Neural crest cell (in vitro differentiated cells): ENCODE measurements around the gene PDCD1. TPM values are rescaled to one million over a fixed set of nuclear protein-coding genes. Genes with fewer than 3 reads are reported as not detected.
A peak's percentile ranks its signal among the peaks of the same experiment; 100 is the strongest.
"Not testable (repeated sequence)": the region's sequence is repeated elsewhere in the genome, so short reads cannot be mapped to it uniquely, and the experiment has no call there.

Experiments
- DNase-seq: peaks from one replicate; pipeline ENCODE4 v3.0.0; 2021; ENCODE audit warnings: low read depth, mixed read lengths, low spot score
- H3K27ac Mint-ChIP-seq: one replicate; pipeline ENCODE4 v1.8.0; 2021; ENCODE audit warnings: mild to moderate bottlenecking, mixed read lengths; ENCODE audit not compliant: unreplicated experiment
- H3K27me3 Mint-ChIP-seq: 2 replicates; pipeline ENCODE4 v1.8.0; 2021; ENCODE audit warnings: low read depth, mild to moderate bottlenecking, mixed read lengths
- H3K36me3 Mint-ChIP-seq: 2 replicates; pipeline ENCODE4 v1.8.0; 2021; ENCODE audit warnings: low read depth, mild to moderate bottlenecking, mixed read lengths
- H3K4me1 Mint-ChIP-seq: 2 replicates; pipeline ENCODE4 v1.8.0; 2021; ENCODE audit warnings: mixed read lengths
- H3K4me3 Mint-ChIP-seq: one replicate; pipeline ENCODE4 v1.8.0; 2021; ENCODE audit warnings: mild to moderate bottlenecking, mixed read lengths
- H3K9me3 Mint-ChIP-seq: 2 replicates; pipeline ENCODE4 v1.8.0; 2021; ENCODE audit warnings: mixed read lengths
- total RNA-seq: library from RNA; stranded (reverse); gene quantifications from 2 replicates; pipeline ENCODE4 v1.2.1, GENCODE V29; 2021
- TF ChIP-seq, protein P1 (sequence below): fragments of 200-600 bp; sonication (generic); conservative IDR thresholded peaks from 2 replicates; pipeline ENCODE4 v1.5.0; 2021; ENCODE audit warnings: antibody characterized with exemption, mild to moderate bottlenecking

PDCD1 gene
- total RNA-seq, 1 donor from 2014 or later: not detected

DNA sequence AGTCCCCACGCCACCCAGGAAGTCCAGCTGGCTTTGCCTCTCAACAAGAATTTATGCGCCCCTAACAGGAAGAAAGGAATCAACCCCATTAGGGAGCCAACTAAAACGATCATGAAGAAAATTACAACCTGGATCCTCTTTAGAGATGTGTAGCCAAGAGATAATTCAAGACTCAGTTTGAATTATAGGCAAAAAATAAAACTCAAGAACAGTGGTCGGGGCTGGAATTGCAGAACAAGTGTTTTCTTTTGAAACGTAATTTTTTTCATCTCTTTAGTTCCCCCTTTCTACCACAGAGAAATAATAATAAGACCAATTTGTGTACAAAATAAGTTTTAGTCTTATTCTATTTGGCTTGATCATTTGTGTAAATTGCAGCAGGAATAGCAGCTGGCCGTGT, 22.4 kb downstream of the PDCD1 start:
- peaks cover 18% of the 10 kb centered on the region for H3K27me3 Mint-ChIP-seq
- TF ChIP-seq, protein P1, sequence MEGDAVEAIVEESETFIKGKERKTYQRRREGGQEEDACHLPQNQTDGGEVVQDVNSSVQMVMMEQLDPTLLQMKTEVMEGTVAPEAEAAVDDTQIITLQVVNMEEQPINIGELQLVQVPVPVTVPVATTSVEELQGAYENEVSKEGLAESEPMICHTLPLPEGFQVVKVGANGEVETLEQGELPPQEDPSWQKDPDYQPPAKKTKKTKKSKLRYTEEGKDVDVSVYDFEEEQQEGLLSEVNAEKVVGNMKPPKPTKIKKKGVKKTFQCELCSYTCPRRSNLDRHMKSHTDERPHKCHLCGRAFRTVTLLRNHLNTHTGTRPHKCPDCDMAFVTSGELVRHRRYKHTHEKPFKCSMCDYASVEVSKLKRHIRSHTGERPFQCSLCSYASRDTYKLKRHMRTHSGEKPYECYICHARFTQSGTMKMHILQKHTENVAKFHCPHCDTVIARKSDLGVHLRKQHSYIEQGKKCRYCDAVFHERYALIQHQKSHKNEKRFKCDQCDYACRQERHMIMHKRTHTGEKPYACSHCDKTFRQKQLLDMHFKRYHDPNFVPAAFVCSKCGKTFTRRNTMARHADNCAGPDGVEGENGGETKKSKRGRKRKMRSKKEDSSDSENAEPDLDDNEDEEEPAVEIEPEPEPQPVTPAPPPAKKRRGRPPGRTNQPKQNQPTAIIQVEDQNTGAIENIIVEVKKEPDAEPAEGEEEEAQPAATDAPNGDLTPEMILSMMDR: no peak
- H3K4me1 Mint-ChIP-seq: peaks cover 11% of the 10 kb centered on the region
- peaks cover 4% of the 10 kb centered on the region for H3K36me3 Mint-ChIP-seq
- no peak for DNase-seq
- no peak overlapping the region for H3K4me3 Mint-ChIP-seq
- no peak overlapping the region for H3K27ac Mint-ChIP-seq
- peaks cover 8% of the 10 kb centered on the region for H3K9me3 Mint-ChIP-seq

DNA sequence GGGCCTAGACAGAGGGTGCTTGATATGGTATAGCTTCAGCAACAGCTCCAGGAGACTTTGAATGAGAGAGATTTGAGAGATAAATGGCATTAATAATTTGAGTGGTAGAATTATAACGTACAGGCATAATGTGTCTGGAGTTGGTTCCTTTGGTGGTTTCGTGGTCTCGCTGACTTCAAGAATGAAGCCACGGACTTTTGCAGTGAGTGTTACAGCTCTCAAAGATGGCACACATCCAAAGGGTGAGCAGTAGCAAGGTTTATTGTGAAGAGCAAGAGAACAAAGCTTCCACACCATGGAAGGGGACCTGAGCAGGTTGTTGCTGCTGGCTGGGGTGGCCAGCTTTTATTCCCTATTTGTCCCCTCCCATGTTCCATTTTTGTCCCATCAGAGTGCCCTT, 23.1 kb downstream of the PDCD1 start:
- H3K4me3 Mint-ChIP-seq: no peak overlapping the region
- DNase-seq: no peak
- peaks cover 11% of the 10 kb centered on the region for H3K4me1 Mint-ChIP-seq
- peaks cover 4% of the 10 kb centered on the region for H3K36me3 Mint-ChIP-seq
- H3K9me3 Mint-ChIP-seq: peaks cover 12% of the 10 kb centered on the region
- peaks cover 16% of the 10 kb centered on the region for H3K27me3 Mint-ChIP-seq
- no peak overlapping the region for H3K27ac Mint-ChIP-seq
- TF ChIP-seq, protein P1: no peak

DNA sequence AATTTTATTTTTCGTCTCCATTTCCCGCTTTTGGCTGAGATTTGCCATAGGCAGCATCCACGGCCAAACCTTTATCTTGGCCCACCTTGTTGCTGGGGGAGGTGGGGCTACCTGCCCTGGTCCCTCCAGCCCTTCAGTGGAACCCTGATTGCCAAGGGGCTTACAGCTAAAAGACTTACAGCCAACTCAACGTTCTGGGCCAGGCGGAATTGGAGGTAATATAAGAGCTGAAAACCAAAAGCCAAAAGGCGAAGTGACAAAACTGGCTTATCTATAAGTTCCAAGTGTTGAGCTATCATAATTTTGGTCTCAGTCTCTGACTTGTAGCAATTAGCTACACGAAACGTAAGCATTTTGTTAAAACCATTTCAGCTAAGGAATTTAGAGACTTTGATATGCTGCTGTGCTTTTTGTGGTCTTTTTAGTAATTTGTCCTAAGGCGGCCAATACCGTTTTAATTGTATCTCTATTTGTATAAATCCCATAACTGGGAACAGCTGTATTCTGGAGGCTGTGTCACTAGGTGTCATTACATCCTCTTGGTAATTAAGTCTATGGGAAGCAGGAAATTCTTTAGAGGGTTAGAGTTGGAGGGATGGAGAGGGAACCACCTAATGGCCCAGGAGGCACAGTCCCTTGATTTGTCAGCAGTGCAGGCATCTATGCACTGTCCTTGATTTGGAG, 24.0 kb downstream of the PDCD1 start:
- Mint-ChIP-seq H3K27me3 (peaks cover 16% of the 10 kb centered on the region), H3K4me3 (no peak overlapping the region), H3K36me3 (peaks cover 4% of the 10 kb centered on the region), H3K9me3 (peaks cover 12% of the 10 kb centered on the region), H3K4me1 (peaks cover 11% of the 10 kb centered on the region), H3K27ac (no peak overlapping the region)
- DNase-seq: no peak
- TF ChIP-seq, protein P1: no peak

DNA sequence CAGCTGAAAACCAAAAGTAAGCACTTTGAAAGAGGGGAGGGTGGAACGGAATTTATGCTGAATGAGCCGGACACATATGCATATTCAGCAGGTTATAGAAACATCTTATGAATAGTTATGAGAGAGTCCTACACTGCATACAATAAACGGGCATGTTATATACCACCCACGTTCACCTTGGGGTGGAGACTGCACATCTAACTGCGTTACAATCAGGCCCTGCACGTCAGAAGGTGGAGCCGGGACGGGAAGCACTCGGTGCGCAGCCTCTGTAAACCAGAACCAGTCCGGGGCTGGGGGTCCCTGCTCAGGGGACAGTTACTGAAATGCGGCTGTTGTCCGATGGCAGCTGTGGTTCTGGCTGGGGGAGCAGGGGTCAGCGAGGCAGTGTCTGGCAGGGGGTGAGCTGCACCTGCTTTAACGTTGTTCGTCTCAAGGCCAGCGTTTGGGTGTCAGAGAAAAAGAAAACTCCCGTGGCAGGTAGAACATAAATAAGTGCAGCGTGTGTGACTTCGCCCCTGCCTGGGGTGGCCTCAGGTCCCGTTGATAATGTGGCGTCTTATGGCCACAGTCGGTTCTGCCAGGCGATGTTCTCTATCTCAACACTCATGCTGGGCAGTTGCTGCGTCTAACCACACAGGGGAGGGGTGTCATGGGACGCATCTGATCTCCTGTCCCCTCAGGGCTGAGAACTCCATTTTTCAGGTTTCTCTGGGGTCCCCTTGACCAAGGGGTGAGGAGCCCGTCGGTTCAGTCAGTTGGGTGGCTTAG, 24.8 kb downstream of the PDCD1 start:
- peaks cover 11% of the 10 kb centered on the region for H3K4me1 Mint-ChIP-seq
- H3K27ac Mint-ChIP-seq, DNase-seq, H3K4me3 Mint-ChIP-seq, H3K36me3 Mint-ChIP-seq: not testable (repeated sequence)
- H3K9me3 Mint-ChIP-seq: peaks cover 12% of the 10 kb centered on the region
- peaks cover 16% of the 10 kb centered on the region for H3K27me3 Mint-ChIP-seq

DNA sequence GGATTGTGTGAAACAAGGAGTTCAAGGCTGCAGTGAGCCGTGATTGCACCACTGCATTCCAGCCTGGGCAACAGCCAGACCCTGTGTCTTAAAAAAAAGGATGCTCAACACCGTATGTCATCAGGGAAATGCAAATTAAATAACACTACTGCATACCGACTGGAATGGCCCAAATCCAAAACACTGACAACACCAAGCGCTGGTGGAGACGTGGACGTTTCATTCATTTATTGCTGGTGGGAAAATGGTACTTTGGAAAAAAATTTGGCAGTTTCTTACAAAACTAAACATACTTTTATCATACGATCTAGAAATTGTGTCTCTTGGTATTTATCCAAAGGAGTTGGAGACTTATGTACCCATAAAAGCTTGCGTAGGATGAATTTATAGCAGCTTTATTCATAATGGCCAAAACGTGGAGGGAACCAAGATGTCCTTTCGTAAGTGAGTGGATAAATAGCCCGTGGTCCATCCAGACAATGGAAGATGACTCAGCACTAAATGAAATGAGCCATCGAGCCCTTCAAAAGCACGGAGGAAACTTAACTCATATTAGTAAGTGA, 25.5 kb downstream of the PDCD1 start:
- Mint-ChIP-seq H3K4me3 (no peak overlapping the region), H3K27ac (no peak overlapping the region), H3K9me3 (peaks cover 14% of the 10 kb centered on the region), H3K4me1 (peaks cover 11% of the 10 kb centered on the region), H3K27me3 (peaks cover 16% of the 10 kb centered on the region), H3K36me3 (peaks cover 4% of the 10 kb centered on the region)
- TF ChIP-seq, protein P1: no peak
- no peak for DNase-seq

DNA sequence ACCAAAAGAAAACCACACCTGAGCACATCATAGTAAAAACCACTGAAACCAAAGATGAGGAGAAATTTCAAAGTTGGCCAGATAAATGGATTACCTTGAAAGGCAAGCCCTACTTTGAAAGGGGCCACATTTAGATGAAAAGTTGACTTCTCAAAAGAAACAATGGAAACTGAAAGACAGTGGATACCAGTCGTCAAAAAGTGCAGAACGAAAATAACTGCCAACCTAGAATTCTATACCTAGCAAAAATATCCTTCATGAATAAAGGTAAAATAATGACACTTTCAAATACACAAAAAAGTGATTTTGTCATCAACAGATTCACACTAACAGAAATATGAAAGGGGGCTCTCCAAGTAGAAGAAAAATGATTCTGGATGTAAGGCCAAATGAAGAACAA, 31.3 kb downstream of the PDCD1 start:
- H3K27ac Mint-ChIP-seq: no peak overlapping the region
- H3K36me3 Mint-ChIP-seq: peaks cover 22% of the 10 kb centered on the region
- peaks cover 30% of the 10 kb centered on the region for H3K27me3 Mint-ChIP-seq
- H3K9me3 Mint-ChIP-seq: peaks cover 31% of the 10 kb centered on the region
- H3K4me1 Mint-ChIP-seq: peaks cover 11% of the 10 kb centered on the region
- TF ChIP-seq, protein P1: no peak
- no peak overlapping the region for H3K4me3 Mint-ChIP-seq
- DNase-seq: no peak

DNA sequence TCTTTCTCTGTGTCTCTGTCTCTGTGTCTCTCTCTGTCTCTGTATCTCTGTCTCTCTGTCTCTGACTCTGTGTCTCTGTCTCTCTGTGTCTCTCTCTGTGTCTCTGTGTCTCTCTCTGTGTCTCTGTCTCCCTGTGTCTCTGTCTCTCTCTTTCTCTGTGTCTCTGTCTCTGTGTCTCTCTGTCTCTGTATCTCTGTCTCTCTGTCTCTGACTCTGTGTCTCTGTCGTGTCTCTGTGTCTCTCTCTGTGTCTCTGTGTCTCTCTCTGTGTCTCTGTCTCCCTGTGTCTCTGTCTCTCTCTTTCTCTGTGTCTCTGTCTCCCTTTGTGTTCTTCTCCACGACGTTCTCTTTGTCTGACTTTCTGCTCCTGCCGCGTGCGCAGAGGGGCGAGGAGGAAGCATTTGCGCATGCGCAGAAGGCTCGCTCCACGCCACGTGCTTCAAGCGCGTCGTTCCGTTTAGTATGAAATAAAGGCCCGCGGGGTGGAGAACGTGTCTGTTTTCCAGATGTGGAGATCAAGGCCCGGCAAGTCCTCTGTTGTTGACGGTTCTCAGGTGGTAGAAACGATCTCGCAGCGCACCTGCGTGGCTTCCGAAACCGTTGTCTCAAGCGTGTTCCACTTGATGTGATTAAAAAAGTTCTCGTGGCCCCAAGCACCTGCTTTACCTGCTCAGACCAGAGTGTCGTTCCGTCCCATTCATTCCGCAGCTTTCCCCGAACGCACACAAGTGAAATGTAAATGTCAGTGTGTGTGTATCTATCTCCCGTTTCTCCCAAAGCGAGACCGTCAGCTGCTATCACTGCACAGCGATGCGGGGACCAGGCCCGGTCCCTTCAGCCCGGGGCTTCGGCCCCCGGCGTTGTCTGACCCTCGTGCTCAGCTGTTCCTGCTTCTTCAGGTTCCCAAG, 34.9 kb downstream of the PDCD1 start:
- Mint-ChIP-seq H3K27me3 (peaks cover 31% of the 10 kb centered on the region), H3K9me3 (peaks cover 27% of the 10 kb centered on the region), H3K4me1 (peaks cover 12% of the 10 kb centered on the region), H3K4me3 (peak overlapping the region; percentile 76), H3K36me3 (peaks cover 22% of the 10 kb centered on the region)
- not testable (repeated sequence) for DNase-seq, H3K27ac Mint-ChIP-seq
